Activated CD4-positive, alpha-beta T cell treated with anti-CD3 and anti-CD28 coated beads for 36 hours (primary cell): ENCODE results near the gene KRT4. TPM values are rescaled to one million over a fixed set of nuclear protein-coding genes. Genes with fewer than 3 reads are reported as not detected.

ENCODE experiments used
- ATAC-seq: fragments of 200-7000 bp; cut with Tn5 transposase; one replicate; pipeline ENCODE4 v1.10.0; 2021; ENCODE audit warnings: mild to moderate bottlenecking, moderate library complexity
- CTCF ChIA-PET: fragments of 350-600 bp; sonication (Branson Sonifier 250); formaldehyde crosslinking; loops from one replicate; lab custom pipeline; 2021; ENCODE audit warnings: antibody characterized with exemption; lab: Charles Lee
- POLR2A ChIA-PET: fragments of 350-600 bp; sonication (Branson Sonifier 250); formaldehyde crosslinking; loops from one replicate; lab custom pipeline; 2021; ENCODE audit warnings: antibody characterized with exemption, inconsistent platforms; lab: Charles Lee
- DNase-seq: peaks from one replicate; pipeline ENCODE4 v3.0.0-alpha.2; 2020
- H3K27ac Mint-ChIP-seq: one replicate; pipeline ENCODE4 v1.8.0; 2021; ENCODE audit warnings: mixed read lengths
- H3K27me3 Mint-ChIP-seq: one replicate; pipeline ENCODE4 v1.8.0; 2021; ENCODE audit warnings: mixed read lengths
- H3K36me3 Mint-ChIP-seq: one replicate; pipeline ENCODE4 v1.8.0; 2021; ENCODE audit warnings: low read depth, mixed read lengths
- H3K4me1 Mint-ChIP-seq: one replicate; pipeline ENCODE4 v1.8.0; 2021; ENCODE audit warnings: mixed read lengths
- H3K4me3 Mint-ChIP-seq: one replicate; pipeline ENCODE4 v1.8.0; 2021; ENCODE audit warnings: mild to moderate bottlenecking, moderate library complexity, mixed read lengths
- H3K9me3 Mint-ChIP-seq: one replicate; pipeline ENCODE4 v1.8.0; 2021; ENCODE audit warnings: low read depth, mixed read lengths
- intact Hi-C, 2 experiments: fragments of 100-400 bp; cut with DNase I in 1 of 2; cut with micrococcal nuclease in 1 of 2; formaldehyde crosslinking; loops; one replicate each; pipeline versions ENCODE4 v1.14.2 to v1.15.1; 2022 to 2024; cut with DNase I, micrococcal nuclease
- total RNA-seq, 2 experiments: library from RNA; stranded (reverse); gene quantifications; one replicate each; pipeline ENCODE4 v1.2.3, GENCODE V29; 2021

Gene KRT4
- total RNA-seq, 2 experiments from 2014 or later, result not detected

DNA sequence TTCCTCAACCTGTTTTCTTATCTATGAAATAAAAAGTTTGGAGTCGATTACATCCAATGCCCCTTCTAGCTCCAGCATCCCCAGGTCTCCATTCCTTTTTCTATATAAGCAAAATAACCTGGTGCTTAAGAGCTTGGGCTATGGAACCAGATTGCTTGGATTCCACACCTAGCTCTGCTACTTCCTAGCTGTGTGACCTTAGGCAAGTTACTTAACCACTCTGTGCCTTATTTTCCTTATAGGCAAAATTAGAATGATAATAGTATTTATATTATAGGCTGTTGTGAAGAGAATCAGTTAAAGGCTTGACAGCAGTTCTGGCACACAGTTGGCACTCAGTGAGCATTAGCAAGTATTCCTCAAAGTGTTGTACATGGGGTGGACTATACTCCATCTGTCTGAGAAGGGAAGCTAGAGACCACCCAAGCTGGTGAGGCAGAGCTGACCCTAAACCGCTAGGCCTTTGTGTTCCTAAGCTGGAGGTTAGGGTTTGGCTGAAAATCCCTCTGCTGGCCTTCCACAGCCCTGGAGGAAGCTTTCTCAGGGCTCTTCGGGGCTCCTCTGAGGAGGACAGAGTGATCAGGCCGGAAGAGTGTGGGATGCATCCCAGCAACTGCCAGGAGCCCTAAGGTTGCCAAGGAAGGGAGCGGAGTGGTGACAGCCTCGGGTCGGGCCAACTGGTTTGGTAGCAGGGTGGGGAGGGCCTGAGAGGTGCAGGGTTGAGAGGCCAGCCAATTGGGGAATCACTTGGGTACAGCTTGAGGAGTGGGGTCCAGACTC is 6.0 kb upstream of the KRT4 start:
- Mint-ChIP-seq H3K4me3 (no peak overlapping the region), H3K4me1 (peaks cover 10% of the 10 kb centered on the region), H3K27ac (no peak overlapping the region), H3K9me3 (no peaks in the 10 kb centered on the region), H3K27me3 (no peaks in the 10 kb centered on the region), H3K36me3 (no peaks in the 10 kb centered on the region)
- ATAC-seq (no peak), DNase-seq (no peak)
- POLR2A ChIA-PET, result no interaction called here
- intact Hi-C loops, result no loop called here
- CTCF ChIA-PET, result interaction anchor here (0.6 to 0.8 kb wide), 2 partner anchors 18 to 161 kb away, joined by 3 read pairs; no protein-coding TSS in a partner anchor

DNA sequence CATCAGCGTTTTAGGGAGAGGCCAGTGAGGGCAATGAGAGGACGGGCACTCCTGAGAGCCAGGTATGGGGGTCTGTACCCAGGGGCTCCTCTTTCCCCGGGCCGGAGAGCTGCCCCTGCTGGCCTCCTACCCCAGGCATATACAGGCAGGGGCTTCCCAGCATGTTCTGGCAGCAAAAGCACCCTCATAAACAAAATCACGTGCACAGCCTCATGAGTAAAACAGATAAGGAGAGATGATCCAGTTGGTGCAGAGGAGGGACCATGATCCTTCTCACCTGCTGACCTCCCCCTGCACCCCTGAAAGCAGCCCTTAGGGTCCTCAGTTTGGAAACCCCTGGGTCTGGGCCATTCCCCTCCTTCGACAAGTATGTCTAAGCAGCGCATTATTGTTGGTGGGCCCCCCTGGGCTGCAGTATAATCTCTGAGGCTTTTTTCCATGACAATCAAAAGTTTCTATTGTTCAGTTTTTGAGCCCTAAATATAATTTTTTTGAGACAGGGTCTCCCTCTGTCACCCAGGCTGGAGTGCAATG is 5.0 kb upstream of the KRT4 start:
- Mint-ChIP-seq H3K9me3 (no peaks in the 10 kb centered on the region), H3K36me3 (no peaks in the 10 kb centered on the region), H3K4me1 (peaks cover 10% of the 10 kb centered on the region), H3K27ac (no peak overlapping the region), H3K4me3 (no peak overlapping the region), H3K27me3 (no peaks in the 10 kb centered on the region)
- intact Hi-C loops, result no loop called here
- CTCF ChIA-PET, result interaction anchor here (0.7 kb wide), 1 partner anchor 94 kb away, joined by 4 read pairs; no protein-coding TSS in a partner anchor
- ATAC-seq (no peak), DNase-seq (no peak)
- POLR2A ChIA-PET, result no interaction called here

DNA sequence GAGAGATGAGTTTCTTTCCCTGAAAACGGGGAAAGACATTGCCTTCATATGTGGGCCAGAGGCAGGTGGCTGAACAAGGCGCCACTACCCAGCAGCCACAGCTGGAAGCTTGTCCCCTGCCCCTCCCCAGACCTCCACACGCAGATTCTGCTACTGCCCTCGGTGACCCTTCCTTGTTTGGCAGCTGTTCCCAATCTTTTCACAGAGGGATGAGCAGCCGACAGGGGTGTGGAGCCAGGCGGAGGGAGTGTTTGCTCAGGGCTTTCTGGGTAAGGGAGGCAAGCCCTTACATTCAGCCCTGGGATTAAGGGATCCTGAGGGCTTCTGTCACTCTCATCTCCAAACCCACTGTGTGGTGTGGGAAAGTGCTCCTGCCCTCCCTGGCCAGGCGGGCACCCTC is 4.5 kb upstream of the KRT4 start:
- Mint-ChIP-seq H3K9me3 (no peaks in the 10 kb centered on the region), H3K4me3 (no peak overlapping the region), H3K27me3 (no peaks in the 10 kb centered on the region), H3K27ac (no peak overlapping the region), H3K4me1 (peaks cover 10% of the 10 kb centered on the region), H3K36me3 (no peaks in the 10 kb centered on the region)
- ATAC-seq (no peak), DNase-seq (no peak)
- ChIA-PET CTCF (interaction anchor here (1.3 kb wide), 1 partner anchor 52 kb away, joined by 4 read pairs; no protein-coding TSS in a partner anchor), POLR2A (no interaction called here)
- intact Hi-C loops, result no loop called here

DNA sequence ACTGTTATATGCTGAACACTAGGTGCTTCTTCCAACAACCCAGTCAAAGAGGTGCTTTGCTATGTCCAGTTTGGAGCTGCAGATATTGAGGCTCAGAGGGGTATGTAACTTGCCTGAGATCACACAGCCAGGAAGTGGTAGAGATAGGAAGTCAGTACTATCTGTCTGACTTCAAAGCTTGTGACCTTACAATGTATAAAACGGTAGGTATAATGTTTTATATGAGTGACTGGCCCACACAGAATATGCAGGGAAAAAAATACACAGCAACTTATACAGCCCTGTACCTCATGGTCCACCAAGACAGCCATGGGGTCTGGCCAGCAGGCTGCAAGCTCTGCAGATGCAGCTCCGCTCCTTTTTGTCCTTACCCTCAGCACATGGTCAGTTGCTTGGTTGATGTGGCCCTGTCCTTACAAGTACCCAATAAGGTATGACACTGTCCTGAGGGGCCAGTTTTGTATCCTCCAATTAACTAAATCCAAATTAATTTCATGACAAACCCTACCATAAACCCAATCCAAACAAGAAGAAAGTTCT is 3.9 kb upstream of the KRT4 start:
- no peaks in the 10 kb centered on the region for H3K36me3 Mint-ChIP-seq
- ChIA-PET CTCF (interaction anchor here (1.3 kb wide), 1 partner anchor 53 kb away, joined by 4 read pairs; no protein-coding TSS in a partner anchor), POLR2A (no interaction called here)
- H3K9me3 Mint-ChIP-seq, result no peaks in the 10 kb centered on the region
- H3K27ac Mint-ChIP-seq, result no peak overlapping the region
- ATAC-seq (peak; percentile 61), DNase-seq (no peak)
- no peak overlapping the region for H3K4me3 Mint-ChIP-seq
- H3K4me1 Mint-ChIP-seq, result peaks cover 10% of the 10 kb centered on the region
- H3K27me3 Mint-ChIP-seq, result no peaks in the 10 kb centered on the region
- intact Hi-C loops, result no loop called here

DNA sequence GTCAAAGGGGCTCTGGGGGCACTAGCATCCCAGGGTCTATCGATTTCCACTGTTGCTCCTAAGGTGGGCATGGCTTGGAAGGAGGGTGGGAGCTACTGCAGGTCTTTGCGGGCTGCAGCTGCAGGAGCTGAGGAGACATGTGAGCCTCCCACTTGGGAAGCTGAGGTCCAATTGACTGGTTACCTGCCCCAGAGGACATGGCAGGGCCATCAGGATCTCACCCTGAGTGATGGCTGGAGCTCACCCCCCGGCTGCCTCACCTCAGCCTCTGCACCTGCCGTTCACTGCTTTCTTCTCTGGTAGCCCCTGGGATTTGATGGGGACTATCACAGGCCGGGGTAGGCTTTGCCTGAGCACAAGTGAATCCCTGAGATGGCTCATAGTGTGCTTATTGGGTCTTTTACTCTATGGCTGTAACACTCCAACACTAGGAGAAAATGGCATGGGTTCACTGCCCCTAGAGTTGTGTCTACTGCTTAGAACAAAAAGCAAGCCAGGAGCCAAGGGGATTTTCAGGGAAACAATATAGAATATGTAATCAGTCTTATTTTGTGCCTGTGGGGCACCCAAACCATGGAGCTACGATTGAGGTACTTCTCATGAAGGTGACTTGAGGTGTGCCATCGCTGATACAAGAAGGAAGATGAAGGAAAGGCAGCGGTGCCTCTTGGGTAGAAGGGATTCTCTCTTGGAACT is 3.2 kb upstream of the KRT4 start:
- Mint-ChIP-seq H3K27ac (no peak overlapping the region), H3K4me1 (peaks cover 10% of the 10 kb centered on the region), H3K27me3 (no peaks in the 10 kb centered on the region), H3K9me3 (no peaks in the 10 kb centered on the region), H3K36me3 (no peaks in the 10 kb centered on the region), H3K4me3 (no peak overlapping the region)
- intact Hi-C loops, result no loop called here
- ChIA-PET CTCF (interaction anchor here (1.3 kb wide), 1 partner anchor 53 kb away, joined by 4 read pairs; no protein-coding TSS in a partner anchor), POLR2A (no interaction called here)
- no peak for ATAC-seq
- no peak for DNase-seq

DNA sequence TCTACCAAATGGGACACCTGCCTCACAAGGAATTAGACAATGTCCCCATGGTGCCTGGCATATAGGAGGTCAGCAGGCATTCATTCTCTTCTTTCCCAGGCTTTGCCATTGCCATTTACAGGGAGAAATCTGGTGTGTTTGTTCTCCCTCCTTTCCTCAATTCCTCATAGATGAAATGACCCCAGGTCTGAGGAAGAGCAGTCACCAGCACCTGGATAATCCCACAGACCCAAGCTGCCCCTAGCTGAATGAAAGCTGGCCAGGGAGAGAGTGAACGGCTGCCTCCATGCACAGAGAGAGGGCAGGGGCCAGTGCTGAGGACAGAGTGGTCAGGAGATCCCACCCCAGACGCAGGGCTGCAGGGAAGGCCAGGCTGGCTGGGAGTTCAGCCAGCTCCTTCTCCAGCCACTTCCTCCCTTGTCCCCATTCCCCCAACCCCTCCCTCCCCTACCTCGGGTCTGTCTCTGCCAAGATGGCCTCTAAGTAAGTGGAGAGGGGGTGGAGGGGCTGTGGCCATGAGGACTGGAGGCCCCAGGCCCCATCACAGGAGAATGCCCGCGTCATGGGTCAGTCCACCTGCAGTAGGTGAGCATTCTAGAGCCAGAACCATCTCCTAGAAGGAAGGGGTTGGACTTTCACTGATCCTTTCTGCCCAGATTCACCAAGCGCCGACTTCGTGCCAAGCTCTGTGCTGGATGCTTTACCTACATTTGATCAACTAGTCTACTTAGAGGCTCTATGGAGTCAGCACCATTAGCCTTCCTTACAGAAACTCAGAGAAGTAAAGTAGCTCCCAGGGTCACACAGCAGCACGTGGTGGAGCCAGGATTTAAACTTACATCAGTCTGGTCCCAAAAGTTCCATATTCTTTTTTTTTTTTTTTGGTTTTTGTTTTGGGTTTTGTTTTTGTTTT is 2.0 kb upstream of the KRT4 start:
- Mint-ChIP-seq H3K36me3 (no peaks in the 10 kb centered on the region), H3K4me1 (peaks cover 10% of the 10 kb centered on the region), H3K9me3 (no peaks in the 10 kb centered on the region), H3K27ac (no peak overlapping the region), H3K27me3 (no peaks in the 10 kb centered on the region), H3K4me3 (no peak overlapping the region)
- ChIA-PET CTCF (no interaction called here), POLR2A (no interaction called here)
- ATAC-seq (no peak), DNase-seq (no peak)
- intact Hi-C loops, result no loop called here

DNA sequence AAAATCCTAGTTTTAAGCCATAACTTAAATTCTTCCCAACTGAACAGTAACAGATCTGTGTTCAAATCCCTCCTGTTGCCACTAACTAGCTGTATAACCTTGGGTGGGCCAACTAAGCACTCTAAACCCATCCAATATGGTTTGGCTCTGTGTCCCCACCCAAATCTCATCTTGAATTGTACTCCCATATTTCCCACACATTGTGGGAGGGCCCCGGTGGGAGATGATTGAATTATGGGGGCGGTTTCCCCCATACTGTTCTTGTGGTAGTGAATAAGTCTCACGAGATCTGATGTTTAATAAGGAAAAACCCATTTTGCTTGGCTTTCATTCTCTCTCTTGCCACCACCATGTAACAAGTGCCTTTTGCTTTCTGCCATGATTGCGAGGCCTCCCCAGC is 1.2 kb upstream of the KRT4 start:
- CTCF ChIA-PET, result no interaction called here
- no peak for DNase-seq

DNA sequence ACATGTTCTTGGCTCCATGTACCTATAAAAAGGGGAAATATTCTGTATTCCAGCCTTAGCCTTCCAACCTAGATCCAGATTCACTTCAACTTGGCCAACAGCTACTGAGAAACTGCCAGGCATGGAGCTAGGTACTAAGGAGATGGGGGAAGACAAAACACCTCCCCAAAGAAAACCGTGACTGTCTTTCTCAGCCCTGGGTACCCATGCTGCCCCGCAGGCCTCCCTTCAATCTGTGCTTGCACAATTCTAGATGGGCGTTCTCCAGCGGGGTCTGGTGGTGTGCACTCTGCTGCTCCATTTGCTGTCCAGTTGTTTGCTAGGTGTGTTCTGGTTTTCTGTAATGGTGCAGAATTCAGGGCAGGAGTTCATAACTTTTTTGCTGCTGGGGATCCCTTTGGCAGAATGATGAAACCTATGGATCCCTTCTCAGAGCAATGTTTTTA is 817 bp upstream of the KRT4 start:
- H3K36me3 Mint-ChIP-seq, result no peaks in the 10 kb centered on the region
- H3K27me3 Mint-ChIP-seq, result no peaks in the 10 kb centered on the region
- H3K27ac Mint-ChIP-seq, result no peak overlapping the region
- no peaks in the 10 kb centered on the region for H3K9me3 Mint-ChIP-seq
- H3K4me3 Mint-ChIP-seq, result no peak overlapping the region
- H3K4me1 Mint-ChIP-seq, result peaks cover 10% of the 10 kb centered on the region
- ChIA-PET POLR2A (no interaction called here), CTCF (no interaction called here)
- intact Hi-C loops, result no loop called here
- DNase-seq, result no peak
- ATAC-seq, result no peak

More for the DNA sequence above, 1.2 kb upstream of the KRT4 start:
- H3K27me3 Mint-ChIP-seq, result no peaks in the 10 kb centered on the region
- no peaks in the 10 kb centered on the region for H3K9me3 Mint-ChIP-seq
- POLR2A ChIA-PET, result no interaction called here
- H3K4me1 Mint-ChIP-seq, result peaks cover 10% of the 10 kb centered on the region
- intact Hi-C loops, result no loop called here
- no peaks in the 10 kb centered on the region for H3K36me3 Mint-ChIP-seq
- no peak overlapping the region for H3K4me3 Mint-ChIP-seq
- ATAC-seq, result no peak
- no peak overlapping the region for H3K27ac Mint-ChIP-seq

DNA sequence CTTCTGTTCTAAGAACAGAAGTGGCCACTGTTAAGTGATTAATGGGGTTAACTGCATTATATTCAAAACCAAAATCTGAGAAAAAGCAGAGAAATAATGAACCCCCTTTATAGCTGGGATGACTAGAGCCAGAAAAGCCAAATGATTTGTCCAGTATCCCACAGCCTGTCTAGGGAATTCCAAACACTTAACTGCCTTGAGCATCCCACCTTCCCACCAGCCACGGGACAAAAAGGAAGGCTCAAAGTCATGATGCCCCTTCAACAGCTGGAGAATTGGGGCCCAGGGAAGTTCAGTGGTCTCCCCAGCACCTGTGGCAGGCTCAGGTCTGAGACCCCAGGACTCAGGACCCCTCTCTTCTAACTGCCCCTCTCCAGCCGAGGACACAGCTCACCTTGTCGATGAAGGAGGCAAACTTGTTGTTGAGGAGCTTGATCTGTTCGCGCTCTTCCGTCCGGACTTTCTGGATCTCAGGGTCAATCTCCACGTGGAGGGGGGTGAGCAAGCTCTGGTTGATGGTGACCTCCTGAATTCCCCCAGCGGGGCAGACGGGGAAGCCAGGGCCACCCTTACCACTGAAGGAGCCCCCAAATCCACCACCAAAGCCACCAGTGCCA is 605 bp downstream of the KRT4 start:
- Mint-ChIP-seq H3K36me3 (no peaks in the 10 kb centered on the region), H3K4me3 (no peak overlapping the region), H3K4me1 (peaks cover 10% of the 10 kb centered on the region), H3K9me3 (no peaks in the 10 kb centered on the region), H3K27me3 (no peaks in the 10 kb centered on the region), H3K27ac (no peak overlapping the region)
- ChIA-PET POLR2A (no interaction called here), CTCF (interaction anchor here (0.6 kb wide), 1 partner anchor 131 kb away, joined by 3 read pairs; no protein-coding TSS in a partner anchor)
- DNase-seq (no peak), ATAC-seq (no peak)
- intact Hi-C loops, result no loop called here

DNA sequence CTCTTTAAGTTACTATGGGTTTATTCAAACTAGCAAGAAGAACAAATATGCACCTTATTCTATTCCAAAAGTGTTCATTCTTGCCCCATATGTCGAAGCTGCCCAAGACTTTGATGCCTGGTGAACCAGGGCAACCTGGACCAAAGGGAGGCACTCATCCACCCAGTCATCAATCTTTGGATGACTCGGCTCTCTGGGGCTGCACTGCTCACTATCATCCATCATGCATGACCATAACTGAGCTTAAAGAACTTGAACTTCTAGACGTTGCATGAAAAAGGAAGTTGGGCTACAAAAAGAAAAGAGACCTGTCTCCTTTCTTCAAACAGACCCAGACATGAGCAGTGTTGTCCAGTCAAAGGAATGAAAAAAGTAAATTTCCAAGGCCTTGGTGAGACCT is 1.2 kb downstream of the KRT4 start:
- ATAC-seq, result no peak
- ChIA-PET POLR2A (no interaction called here), CTCF (no interaction called here)
- intact Hi-C loops, result no loop called here
- Mint-ChIP-seq H3K27me3 (no peaks in the 10 kb centered on the region), H3K9me3 (no peaks in the 10 kb centered on the region), H3K4me3 (no peak overlapping the region), H3K4me1 (peaks cover 6% of the 10 kb centered on the region), H3K36me3 (no peaks in the 10 kb centered on the region), H3K27ac (no peak overlapping the region)
- DNase-seq, result no peak
